Stimulated activated CD8-positive, alpha-beta memory T cell treated with anti-CD3 and anti-CD28 coated beads, Interleukin-2, amount 100 ng/mL, for 1 hour (primary cell): ENCODE data around the gene COX19.

Experiments used
- DNase-seq, 2 donors: peaks; one replicate each; pipeline ENCODE4 v3.0.0-alpha.2; 2020; ENCODE audit warnings: low read depth in 2 of 2

Gene COX19

GRCh38 chr7:979151-979550 lies 3.8 kb upstream of the COX19 start:
- no peak for DNase-seq

GRCh38 chr7:978416-979091 lies 3.2 kb upstream of the COX19 start:
- DNase-seq, result no peak

GRCh38 chr7:978049-978346 lies 2.6 kb upstream of the COX19 start:
- no peak for DNase-seq

- DNase-seq, result no peak
Observed at GRCh38 chr7:977326-978048, 2.1 kb upstream of the COX19 start.

GRCh38 chr7:976901-977325 lies 1.6 kb upstream of the COX19 start:
- no peak for DNase-seq

- DNase-seq, result no peak
Observed at GRCh38 chr7:975702-976473, 539 bp upstream of the COX19 start.

- DNase-seq, result no peak
Observed at GRCh38 chr7:974172-974571, 1.2 kb downstream of the COX19 start.

GRCh38 chr7:973312-973711 lies 2.0 kb downstream of the COX19 start:
- DNase-seq, result no peak

- DNase-seq, result no peak
Observed at GRCh38 chr7:972676-973309, 2.6 kb downstream of the COX19 start.

GRCh38 chr7:972110-972509 lies 3.2 kb downstream of the COX19 start:
- no peak for DNase-seq

GRCh38 chr7:970744-971143 lies 4.6 kb downstream of the COX19 start:
- no peak for DNase-seq

GRCh38 chr7:969403-969802 lies 5.9 kb downstream of the COX19 start:
- no peak for DNase-seq

GRCh38 chr7:968205-969105 lies 6.9 kb downstream of the COX19 start:
- DNase-seq, result no peak

GRCh38 chr7:967361-968082 lies 7.8 kb downstream of the COX19 start:
- no peak for DNase-seq

- DNase-seq, result no peak
Observed at GRCh38 chr7:966291-967069, 8.9 kb downstream of the COX19 start.

- DNase-seq, result no peak
Observed at GRCh38 chr7:964401-965231, 10.7 kb downstream of the COX19 start.

- no peak for DNase-seq
Observed at GRCh38 chr7:963236-964078, 11.9 kb downstream of the COX19 start.

- no peak for DNase-seq
Observed at GRCh38 chr7:962401-963081, 12.8 kb downstream of the COX19 start.
